HT-29 (cell line): ENCODE measurements around the gene DHPS. TPM values are rescaled to one million over a fixed set of nuclear protein-coding genes. Genes with fewer than 3 reads are reported as not detected.
"Not testable (repeated sequence)": the region's sequence is repeated elsewhere in the genome, so short reads cannot be mapped to it uniquely, and the experiment has no call there.

ENCODE experiments used
- DNase-seq: peaks from one replicate; pipeline ENCODE4 v3.0.0-alpha.2; 2015; ENCODE audit warnings: low spot score
- total RNA-seq: library from RNA; depleted of rRNA; stranded (reverse); fragments of >200 nt; shearing (Covaris generic); gene quantifications from 2 replicates; pipeline ENCODE4 v1.2.3, GENCODE V29; 2014; rRNA removed

DHPS gene
- 95.0 and 95.4 TPM in 2 replicates for total RNA-seq

- peak; percentile 86 for DNase-seq
These were observed at the start of gene DHPS for GRCh38 chr19:12681074-12681987. DHPS (minus strand) TSS chr19:12681880; CDS start chr19:12681766, 114 bp downstream.

- no peak for DNase-seq
These were observed 49.7 kb upstream of the DHPS start for GRCh38 chr19:12731337-12731736.

GRCh38 chr19:12730064-12730463 lies 48.4 kb upstream of the DHPS start:
- DNase-seq: no peak

GRCh38 chr19:12727745-12728433 lies 46.2 kb upstream of the DHPS start:
- DNase-seq: no peak

- DNase-seq: no peak
These were observed 45.3 kb upstream of the DHPS start for GRCh38 chr19:12726988-12727316.

GRCh38 chr19:12725612-12726011 lies 43.9 kb upstream of the DHPS start:
- DNase-seq: not testable (repeated sequence)

GRCh38 chr19:12723641-12724426 lies 42.2 kb upstream of the DHPS start, which contains the start of gene TNPO2:
TNPO2 (minus strand) TSS chr19:12723932; CDS start chr19:12720977, 2,955 bp downstream.
- peak; percentile 48 for DNase-seq

- no peak for DNase-seq
These were observed 41.6 kb upstream of the DHPS start for GRCh38 chr19:12723381-12723640.

GRCh38 chr19:12722566-12723380 lies 41.1 kb upstream of the DHPS start:
- DNase-seq: peak; percentile 96

- DNase-seq: peak; percentile 26
These were observed 40.2 kb upstream of the DHPS start for GRCh38 chr19:12721656-12722565.

GRCh38 chr19:12720851-12721655 lies 39.4 kb upstream of the DHPS start:
- DNase-seq: no peak

- DNase-seq: no peak
These were observed 38.6 kb upstream of the DHPS start for GRCh38 chr19:12720296-12720695.

- DNase-seq: no peak
These were observed 34.2 kb upstream of the DHPS start for GRCh38 chr19:12715929-12716328.

- no peak for DNase-seq
These were observed 33.4 kb upstream of the DHPS start for GRCh38 chr19:12715102-12715501.

GRCh38 chr19:12713304-12713703 lies 31.6 kb upstream of the DHPS start:
- not testable (repeated sequence) for DNase-seq

- DNase-seq: not testable (repeated sequence)
These were observed 30.4 kb upstream of the DHPS start for GRCh38 chr19:12712077-12712476.

- no peak for DNase-seq
These were observed 29.5 kb upstream of the DHPS start for GRCh38 chr19:12711187-12711586.

GRCh38 chr19:12708641-12709040 lies 27.0 kb upstream of the DHPS start:
- DNase-seq: no peak

- no peak for DNase-seq
These were observed 24.6 kb upstream of the DHPS start for GRCh38 chr19:12706332-12706718.
